ENCODE measurements around the gene GPR85.

- TF ChIP-seq, protein P1, sequence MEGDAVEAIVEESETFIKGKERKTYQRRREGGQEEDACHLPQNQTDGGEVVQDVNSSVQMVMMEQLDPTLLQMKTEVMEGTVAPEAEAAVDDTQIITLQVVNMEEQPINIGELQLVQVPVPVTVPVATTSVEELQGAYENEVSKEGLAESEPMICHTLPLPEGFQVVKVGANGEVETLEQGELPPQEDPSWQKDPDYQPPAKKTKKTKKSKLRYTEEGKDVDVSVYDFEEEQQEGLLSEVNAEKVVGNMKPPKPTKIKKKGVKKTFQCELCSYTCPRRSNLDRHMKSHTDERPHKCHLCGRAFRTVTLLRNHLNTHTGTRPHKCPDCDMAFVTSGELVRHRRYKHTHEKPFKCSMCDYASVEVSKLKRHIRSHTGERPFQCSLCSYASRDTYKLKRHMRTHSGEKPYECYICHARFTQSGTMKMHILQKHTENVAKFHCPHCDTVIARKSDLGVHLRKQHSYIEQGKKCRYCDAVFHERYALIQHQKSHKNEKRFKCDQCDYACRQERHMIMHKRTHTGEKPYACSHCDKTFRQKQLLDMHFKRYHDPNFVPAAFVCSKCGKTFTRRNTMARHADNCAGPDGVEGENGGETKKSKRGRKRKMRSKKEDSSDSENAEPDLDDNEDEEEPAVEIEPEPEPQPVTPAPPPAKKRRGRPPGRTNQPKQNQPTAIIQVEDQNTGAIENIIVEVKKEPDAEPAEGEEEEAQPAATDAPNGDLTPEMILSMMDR (IDR thresholded peaks at IDR 0.05): no peak
- TF ChIP-seq POLR2AphosphoS5 (IDR thresholded peaks at IDR 0.05; ENCODE audit: low read depth, low read length) (peak; percentile 63; the same call in 1 of the 2 replicates), TCF7L2 (IDR thresholded peaks at IDR 0.05; ENCODE audit: low read depth, low read length) (0 out of 2 replicates have a peak, but pooled peaks have one; percentile 51)
Measured at GRCh38 chr7:113118074-113118959, 31.7 kb upstream of the GPR85 start, which contains the start of gene SMIM30.

Data from Panc1 (cell line).